Measurements from ENCODE around the gene IMPA2.
"Not testable (repeated sequence)": the region's sequence is repeated elsewhere in the genome, so short reads cannot be mapped to it uniquely, and the experiment has no call there.

The IMPA2 gene

GRCh38 chr18:11969904-11970835 is 11.1 kb upstream of the IMPA2 start:
- TF ChIP-seq CTCF (IDR thresholded peaks at IDR 0.05; ENCODE audit: control insufficient read depth, extremely low read depth, insufficient read depth): no peak
- no peak overlapping the region for H3K4me3 ChIP-seq (ENCODE audit: low read depth, low read length)
- DNase-seq (ENCODE audit: low read depth): no peak

- not testable (repeated sequence) for DNase-seq (ENCODE audit: low read depth)
These were observed 10.5 kb upstream of the IMPA2 start for GRCh38 chr18:11970836-11971226.

GRCh38 chr18:11972371-11973174 is 8.7 kb upstream of the IMPA2 start:
- H3K4me3 ChIP-seq (ENCODE audit: low read depth, low read length): no peak overlapping the region
- no peak for DNase-seq (ENCODE audit: low read depth)
- no peak for TF ChIP-seq CTCF (IDR thresholded peaks at IDR 0.05; ENCODE audit: control insufficient read depth, extremely low read depth, insufficient read depth)

More at GRCh38 chr18:11970836-11971226, 10.5 kb upstream of the IMPA2 start:
- H3K4me3 ChIP-seq (ENCODE audit: low read depth, low read length): not testable (repeated sequence)

GRCh38 chr18:11974741-11975325 is 6.5 kb upstream of the IMPA2 start:
- TF ChIP-seq CTCF (IDR thresholded peaks at IDR 0.05; ENCODE audit: control insufficient read depth, extremely low read depth, insufficient read depth): no peak
- no peak overlapping the region for H3K4me3 ChIP-seq (ENCODE audit: low read depth, low read length)
- no peak for DNase-seq (ENCODE audit: low read depth)

GRCh38 chr18:11975723-11976122 is 5.6 kb upstream of the IMPA2 start:
- TF ChIP-seq CTCF (IDR thresholded peaks at IDR 0.05; ENCODE audit: control insufficient read depth, extremely low read depth, insufficient read depth): no peak
- H3K4me3 ChIP-seq (ENCODE audit: low read depth, low read length): no peak overlapping the region
- no peak for DNase-seq (ENCODE audit: low read depth)

GRCh38 chr18:11976315-11977152 is 4.8 kb upstream of the IMPA2 start:
- DNase-seq (ENCODE audit: low read depth): peak; percentile 95
- H3K4me3 ChIP-seq (ENCODE audit: low read depth, low read length): no peak overlapping the region
- no peak for TF ChIP-seq CTCF (IDR thresholded peaks at IDR 0.05; ENCODE audit: control insufficient read depth, extremely low read depth, insufficient read depth)

Data from LNCaP clone FGC (cell line).